Right lobe of liver (tissue), 6 donors: ENCODE results near the gene DIS3L2. TPM values are rescaled to one million over a fixed set of nuclear protein-coding genes. Genes with fewer than 3 reads are reported as not detected.

Experiments used
- ATAC-seq, 4 donors: fragments of 200-7000 bp; cut with Tn5 transposase; one replicate each; pipeline ENCODE4 v1.9.1; 2020; ENCODE audit warnings: mild to moderate bottlenecking in 4 of 4, moderate library complexity in 4 of 4
- DNase-seq, 3 donors: peaks; one replicate each; pipeline ENCODE4 v3.0.0-alpha.2; 2020
- H3K27ac ChIP-seq, 3 donors: fragments of 200-600 bp; one replicate each; pipeline ENCODE4 v1.8.0; 2022
- H3K27me3 ChIP-seq, 2 donors: fragments of 200-600 bp; one replicate each; pipeline ENCODE4 v1.8.0; 2022
- H3K36me3 ChIP-seq, 4 donors: fragments of 200-600 bp; sonication (generic) in 1 of 4; one replicate each; pipeline versions ENCODE4 v1.5.1 to v1.8.0; 2017 to 2022; ENCODE audit warnings: control low read depth in 1 of 4
- H3K4me1 ChIP-seq, 4 donors: fragments of 200-600 bp; sonication (generic) in 1 of 4; one replicate each; pipeline versions ENCODE4 v1.5.1 to v1.8.0; 2017 to 2022; ENCODE audit warnings: control low read depth in 1 of 4
- H3K4me3 ChIP-seq, 3 donors: fragments of 200-600 bp; one replicate each; pipeline ENCODE4 v1.8.0; 2022
- H3K9me3 ChIP-seq, 4 donors: fragments of 200-600 bp; sonication (generic) in 1 of 4; one replicate each; pipeline versions ENCODE4 v1.5.1 to v1.8.0; 2017 to 2022; ENCODE audit warnings: control low read depth in 1 of 4
- POLR2A ChIP-seq: fragments of 450-650 bp; IDR thresholded peaks from one replicate; pipeline ENCODE4 v1.6.1; 2017; ENCODE audit warnings: antibody characterized with exemption, mild to moderate bottlenecking
- WGBS: methylation state at CpG from one replicate; pipeline ENCODE4 v1.1.6; 2018; ENCODE audit warnings: low coverage, low lambda C conversion rate; ENCODE audit not compliant: insufficient coverage; ENCODE audit errors: missing lambda C conversion rate; 5-methylcytosine and 5-hydroxymethylcytosine counted together
- intact Hi-C, 2 donors: fragments of 100-400 bp; cut with DNase I; formaldehyde crosslinking; loops; one replicate each; pipeline versions ENCODE4 v1.11.2 to v1.14.1; 2022
- total RNA-seq, 6 experiments: library from RNA; depleted of rRNA in 2 of 6; stranded (reverse); fragments of >200 nt in 2 of 6; fragmentation: NEBNext Ultra II Directional in 3 of 6; extraction: Animal tissue kit (Norgen Biotek cat#: 25700) in 3 of 6; gene quantifications; one replicate each; pipeline versions ENCODE4 v1.1.0 to v1.2.4, GENCODE V29; 2016 to 2023
- TF ChIP-seq, protein P1 (sequence below), 4 donors: fragments of 200-600 bp in 3 of 4; fragments of 450-650 bp in 1 of 4; IDR thresholded peaks; one replicate each; pipeline versions ENCODE4 v1.5.1 to v1.8.0; 2016 to 2022; ENCODE audit warnings: antibody characterized with exemption in 4 of 4, mild to moderate bottlenecking in 2 of 4
- donor health status: DM: no; HTN: yes; CAD: no.
- donor health status: DM: no; HTN: no; CAD: no.
- donor health status: DM: no; HTN: no; CAD: no.
- donor health status: DM: no; HTN: yes; CAD: no.
- donor health status: DM: no; HTN: yes; CAD: no.

Gene DIS3L2
- total RNA-seq, 6 experiments from 2014 or later, result 8.1 to 22.3 (median 16.7) TPM

DNA sequence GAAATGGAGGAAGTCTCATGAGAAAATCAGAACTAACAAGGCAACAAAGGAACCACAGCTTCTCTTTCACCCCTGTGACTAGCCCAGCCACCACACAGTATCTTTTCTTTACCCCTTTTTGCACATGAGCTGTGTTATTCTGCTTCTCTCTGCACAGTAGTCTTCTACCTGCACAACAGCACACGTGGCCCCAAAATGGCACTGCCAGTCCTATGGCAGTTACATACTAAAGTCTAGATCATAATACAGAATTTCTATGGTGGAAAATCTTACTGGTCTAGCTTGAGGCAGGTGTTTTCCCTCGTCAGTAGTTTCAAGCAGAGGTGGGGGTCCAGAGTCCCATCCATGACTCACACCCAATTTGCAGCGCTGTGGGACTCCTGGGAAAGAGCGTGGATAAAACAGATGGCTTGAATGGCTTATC lies 177.7 kb downstream of the DIS3L2 start:
- H3K36me3 ChIP-seq, result no peaks in the 10 kb centered on the region
- H3K27ac ChIP-seq, result no peak overlapping the region
- ATAC-seq (no peak), DNase-seq (no peak)
- no peak overlapping the region for H3K4me3 ChIP-seq
- WGBS, result 89% methylated on average over 4 of the region's 4 CpGs
- intact Hi-C loops, result loop anchor here in 1 of 2 donors (10.0 kb wide), 1 partner anchor 214 kb away; the partner anchor contains the start of gene NPPC
- H3K4me1 ChIP-seq, result no peaks in the 10 kb centered on the region
- H3K27me3 ChIP-seq, result no peaks in the 10 kb centered on the region
- H3K9me3 ChIP-seq, result no peaks in the 10 kb centered on the region
- TF ChIP-seq, protein P1, sequence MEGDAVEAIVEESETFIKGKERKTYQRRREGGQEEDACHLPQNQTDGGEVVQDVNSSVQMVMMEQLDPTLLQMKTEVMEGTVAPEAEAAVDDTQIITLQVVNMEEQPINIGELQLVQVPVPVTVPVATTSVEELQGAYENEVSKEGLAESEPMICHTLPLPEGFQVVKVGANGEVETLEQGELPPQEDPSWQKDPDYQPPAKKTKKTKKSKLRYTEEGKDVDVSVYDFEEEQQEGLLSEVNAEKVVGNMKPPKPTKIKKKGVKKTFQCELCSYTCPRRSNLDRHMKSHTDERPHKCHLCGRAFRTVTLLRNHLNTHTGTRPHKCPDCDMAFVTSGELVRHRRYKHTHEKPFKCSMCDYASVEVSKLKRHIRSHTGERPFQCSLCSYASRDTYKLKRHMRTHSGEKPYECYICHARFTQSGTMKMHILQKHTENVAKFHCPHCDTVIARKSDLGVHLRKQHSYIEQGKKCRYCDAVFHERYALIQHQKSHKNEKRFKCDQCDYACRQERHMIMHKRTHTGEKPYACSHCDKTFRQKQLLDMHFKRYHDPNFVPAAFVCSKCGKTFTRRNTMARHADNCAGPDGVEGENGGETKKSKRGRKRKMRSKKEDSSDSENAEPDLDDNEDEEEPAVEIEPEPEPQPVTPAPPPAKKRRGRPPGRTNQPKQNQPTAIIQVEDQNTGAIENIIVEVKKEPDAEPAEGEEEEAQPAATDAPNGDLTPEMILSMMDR (IDR thresholded peaks at IDR 0.05), result no peak
- no peak for TF ChIP-seq POLR2A

DNA sequence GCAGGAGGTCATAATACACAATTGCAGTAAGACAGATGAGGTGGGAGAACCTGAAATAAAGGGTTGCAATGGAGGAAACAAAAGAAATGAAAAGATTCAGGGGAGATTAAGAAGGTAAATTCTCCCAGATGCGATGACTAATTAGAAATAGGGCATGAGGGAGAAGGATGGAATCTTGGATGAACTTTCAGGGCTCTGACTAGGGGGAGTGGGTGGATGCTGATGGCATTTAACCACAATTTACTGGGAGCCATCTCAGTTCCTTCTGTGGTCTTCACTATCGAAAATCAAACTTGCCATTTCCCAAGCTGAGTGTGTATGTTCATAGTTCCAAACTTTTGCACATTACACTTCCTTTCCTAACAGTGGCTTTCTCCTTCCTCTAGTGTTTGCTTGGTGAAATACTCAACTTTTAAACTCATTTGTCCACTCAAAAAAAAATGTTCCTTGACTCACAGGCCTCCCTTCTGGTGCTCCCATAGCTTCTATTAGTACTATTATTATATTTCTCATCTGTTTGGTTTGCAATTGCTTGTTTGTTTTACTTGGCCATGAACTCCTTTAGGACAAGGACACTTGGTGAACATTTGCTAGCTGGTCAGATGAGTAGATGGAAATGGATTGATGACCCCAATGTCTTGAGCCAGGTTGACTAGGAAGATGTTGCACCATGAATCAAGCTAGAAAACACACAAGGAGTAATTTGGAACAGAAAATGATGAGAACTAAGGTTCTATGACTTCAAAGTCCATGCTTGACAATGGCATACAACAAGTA lies 178.5 kb downstream of the DIS3L2 start:
- intact Hi-C loops, result loop anchor here in 1 of 2 donors (10.0 kb wide), 1 partner anchor 215 kb away; the partner anchor contains the start of gene NPPC
- no peaks in the 10 kb centered on the region for H3K36me3 ChIP-seq
- no peak for DNase-seq
- no peak overlapping the region for H3K4me3 ChIP-seq
- H3K27me3 ChIP-seq, result no peaks in the 10 kb centered on the region
- no peak for TF ChIP-seq POLR2A
- TF ChIP-seq, protein P1 (IDR thresholded peaks at IDR 0.05), result no peak
- no peak for ATAC-seq
- 87% methylated on average over 2 of the region's 2 CpGs for WGBS
- no peaks in the 10 kb centered on the region for H3K9me3 ChIP-seq
- H3K4me1 ChIP-seq, result no peaks in the 10 kb centered on the region
- H3K27ac ChIP-seq, result no peak overlapping the region

DNA sequence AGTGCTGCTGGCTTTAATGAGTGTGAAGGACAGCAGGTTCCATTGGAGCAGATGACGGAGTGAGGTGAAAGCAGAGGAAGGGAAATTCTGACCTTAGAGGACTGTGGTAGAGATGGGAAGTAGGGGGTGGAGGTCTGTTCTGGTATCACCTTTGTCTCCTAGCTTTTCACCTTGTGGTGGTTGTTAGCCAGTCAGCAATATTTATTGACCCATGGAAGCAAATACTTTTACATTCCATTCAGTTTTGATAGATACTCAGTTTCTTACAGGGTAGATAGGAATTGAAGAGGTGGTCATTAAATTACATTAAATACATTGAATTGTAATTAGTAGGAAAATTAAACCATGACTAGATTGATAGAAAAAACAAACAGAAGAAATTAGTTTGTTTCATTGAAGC lies 180.1 kb downstream of the DIS3L2 start:
- no peak for ATAC-seq

DNA sequence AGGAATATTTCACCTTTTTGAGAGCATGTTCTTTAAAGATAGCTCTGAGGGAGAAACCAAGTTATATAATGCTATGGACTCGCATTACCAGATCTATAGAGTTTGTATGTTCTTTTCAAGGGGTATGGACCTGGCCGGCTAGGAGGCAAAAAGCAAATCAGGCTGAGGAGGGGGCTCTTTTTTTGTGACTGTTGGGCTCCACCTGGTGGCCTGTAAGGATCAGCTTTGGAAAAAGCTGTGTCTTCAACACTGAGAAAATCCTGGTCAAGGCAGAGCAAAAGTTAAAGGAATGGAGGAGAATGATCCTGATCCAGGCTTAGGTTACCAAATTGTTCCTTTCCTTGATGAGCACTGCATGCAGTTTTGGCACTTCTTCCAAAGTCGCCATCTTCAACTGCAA lies 180.5 kb downstream of the DIS3L2 start:
- Histone ChIP-seq H3K27ac (no peak overlapping the region), H3K9me3 (no peaks in the 10 kb centered on the region), H3K27me3 (no peaks in the 10 kb centered on the region), H3K4me3 (no peak overlapping the region), H3K4me1 (no peaks in the 10 kb centered on the region), H3K36me3 (no peaks in the 10 kb centered on the region)
- WGBS, result 52% methylated on average over 3 of the region's 3 CpGs
- no peak for TF ChIP-seq POLR2A
- TF ChIP-seq, protein P1 (IDR thresholded peaks at IDR 0.05), result peak; percentile 56 to 72 (median 69)
- ATAC-seq (peak; percentile 75 to 81 (median 78)), DNase-seq (no peak)
- intact Hi-C loops, result no loop called here

More for the DNA sequence above, 180.1 kb downstream of the DIS3L2 start:
- intact Hi-C loops, result no loop called here
- H3K4me3 ChIP-seq, result no peak overlapping the region
- no peaks in the 10 kb centered on the region for H3K36me3 ChIP-seq
- H3K27ac ChIP-seq, result no peak overlapping the region
- WGBS, result 100% methylated on average over 1 of the region's 1 CpG
- DNase-seq, result no peak
- no peaks in the 10 kb centered on the region for H3K9me3 ChIP-seq
- TF ChIP-seq, protein P1 (IDR thresholded peaks at IDR 0.05), result no peak
- TF ChIP-seq POLR2A, result no peak
- no peaks in the 10 kb centered on the region for H3K27me3 ChIP-seq
- no peaks in the 10 kb centered on the region for H3K4me1 ChIP-seq
